GM12801 (cell line): ENCODE measurements around the gene MKNK1.

Experiments
- TF ChIP-seq, protein P1 (sequence below): IDR thresholded peaks from one replicate; pipeline ENCODE4 v1.5.1; 2011; ENCODE audit warnings: control low read depth; ENCODE audit not compliant: insufficient read length; ENCODE audit errors: extremely low read depth

MKNK1 gene

DNA sequence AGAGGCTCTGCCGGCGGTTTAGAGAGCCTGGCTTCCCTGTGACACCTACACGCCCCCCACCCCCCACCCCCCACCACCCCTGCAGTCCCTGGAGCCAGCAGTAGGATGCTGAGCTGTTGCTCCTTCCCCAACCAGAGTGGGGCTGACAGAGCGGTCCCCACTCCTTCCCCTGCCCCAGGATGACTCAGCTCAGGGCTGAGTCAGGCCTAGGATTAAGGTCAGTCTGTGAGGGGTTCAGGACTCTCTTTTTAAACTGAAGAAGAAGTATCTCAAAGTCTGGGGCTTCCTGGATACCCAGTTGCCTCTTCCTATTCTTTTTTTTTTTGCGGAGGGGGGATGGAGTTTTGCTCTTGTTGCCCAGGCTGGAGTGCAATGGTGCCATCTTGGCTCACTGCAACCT is 95.3 kb downstream of the MKNK1 start:
- TF ChIP-seq, protein P1, sequence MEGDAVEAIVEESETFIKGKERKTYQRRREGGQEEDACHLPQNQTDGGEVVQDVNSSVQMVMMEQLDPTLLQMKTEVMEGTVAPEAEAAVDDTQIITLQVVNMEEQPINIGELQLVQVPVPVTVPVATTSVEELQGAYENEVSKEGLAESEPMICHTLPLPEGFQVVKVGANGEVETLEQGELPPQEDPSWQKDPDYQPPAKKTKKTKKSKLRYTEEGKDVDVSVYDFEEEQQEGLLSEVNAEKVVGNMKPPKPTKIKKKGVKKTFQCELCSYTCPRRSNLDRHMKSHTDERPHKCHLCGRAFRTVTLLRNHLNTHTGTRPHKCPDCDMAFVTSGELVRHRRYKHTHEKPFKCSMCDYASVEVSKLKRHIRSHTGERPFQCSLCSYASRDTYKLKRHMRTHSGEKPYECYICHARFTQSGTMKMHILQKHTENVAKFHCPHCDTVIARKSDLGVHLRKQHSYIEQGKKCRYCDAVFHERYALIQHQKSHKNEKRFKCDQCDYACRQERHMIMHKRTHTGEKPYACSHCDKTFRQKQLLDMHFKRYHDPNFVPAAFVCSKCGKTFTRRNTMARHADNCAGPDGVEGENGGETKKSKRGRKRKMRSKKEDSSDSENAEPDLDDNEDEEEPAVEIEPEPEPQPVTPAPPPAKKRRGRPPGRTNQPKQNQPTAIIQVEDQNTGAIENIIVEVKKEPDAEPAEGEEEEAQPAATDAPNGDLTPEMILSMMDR, result no peak
